Epithelial cell of proximal tubule (primary cell): ENCODE data around the gene PTPRJ. TPM values are rescaled to one million over a fixed set of nuclear protein-coding genes. Genes with fewer than 3 reads are reported as not detected.
A peak's percentile ranks its signal among the peaks of the same experiment; 100 is the strongest.

ENCODE experiments used
- DNase-seq: peaks from one replicate; pipeline ENCODE4 v3.0.0-alpha.2; 2011; ENCODE audit warnings: low read depth
- H3K4me3 ChIP-seq: 2 replicates; pipeline ENCODE4 v1.5.1; 2011; ENCODE audit warnings: low read depth, mild to moderate bottlenecking, low read length
- CTCF ChIP-seq: conservative IDR thresholded peaks from 2 replicates; pipeline ENCODE4 v1.5.1; 2012; ENCODE audit warnings: low read depth, mild to moderate bottlenecking, low read length
- total RNA-seq: library from RNA; depleted of rRNA; stranded (reverse); fragments of >200 nt; gene quantifications from 2 replicates; pipeline ENCODE4 v1.2.3, GENCODE V29; 2015

The PTPRJ gene
- total RNA-seq, 1 donor from 2014 or later, result 43.9 TPM

DNA sequence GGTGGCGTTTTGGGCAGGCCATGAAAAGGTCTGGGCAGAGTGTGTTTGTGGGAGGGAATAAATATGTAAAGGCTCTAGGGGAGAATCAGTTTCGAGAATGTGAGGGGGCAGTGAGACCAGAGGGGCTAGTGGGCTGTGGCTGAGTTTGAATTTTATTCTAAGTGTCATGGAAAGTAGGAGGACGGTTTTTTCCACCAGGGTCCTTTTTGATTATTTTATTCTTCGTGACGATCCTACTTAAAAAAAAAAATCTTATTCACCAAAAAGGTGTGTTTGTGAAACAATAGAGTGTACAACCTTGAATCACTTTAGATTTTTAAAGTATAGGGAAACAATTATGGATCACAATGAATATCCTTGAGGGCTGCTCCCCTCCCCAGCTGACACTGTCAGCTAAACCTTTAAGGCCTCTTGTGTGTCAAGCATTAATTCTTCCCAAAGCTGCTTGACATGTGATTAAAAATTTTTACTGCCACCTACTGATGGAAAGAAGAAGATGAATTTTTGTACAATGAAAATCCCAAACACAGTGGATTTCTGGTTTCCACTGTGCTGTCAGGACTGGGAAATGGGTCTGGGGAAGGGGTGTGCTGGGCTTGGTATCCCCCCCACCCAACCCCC is 128.8 kb downstream of the PTPRJ start:
- H3K4me3 ChIP-seq, result peak overlapping the region; percentile 15
- TF ChIP-seq CTCF, result peak; percentile 49
- peak; percentile 63 for DNase-seq

- no peak for TF ChIP-seq CTCF
- H3K4me3 ChIP-seq, result no peak overlapping the region
- DNase-seq, result no peak
These were observed 130.1 kb downstream of the PTPRJ start for GRCh38 chr11:48110509-48110766.

- DNase-seq, result no peak
- TF ChIP-seq CTCF, result no peak
- H3K4me3 ChIP-seq, result no peak overlapping the region
These were observed 131.5 kb downstream of the PTPRJ start for GRCh38 chr11:48111891-48112290.

- no peak for DNase-seq
- H3K4me3 ChIP-seq, result no peak overlapping the region
- TF ChIP-seq CTCF, result no peak
These were observed 134.4 kb downstream of the PTPRJ start for GRCh38 chr11:48114740-48115139.

DNA sequence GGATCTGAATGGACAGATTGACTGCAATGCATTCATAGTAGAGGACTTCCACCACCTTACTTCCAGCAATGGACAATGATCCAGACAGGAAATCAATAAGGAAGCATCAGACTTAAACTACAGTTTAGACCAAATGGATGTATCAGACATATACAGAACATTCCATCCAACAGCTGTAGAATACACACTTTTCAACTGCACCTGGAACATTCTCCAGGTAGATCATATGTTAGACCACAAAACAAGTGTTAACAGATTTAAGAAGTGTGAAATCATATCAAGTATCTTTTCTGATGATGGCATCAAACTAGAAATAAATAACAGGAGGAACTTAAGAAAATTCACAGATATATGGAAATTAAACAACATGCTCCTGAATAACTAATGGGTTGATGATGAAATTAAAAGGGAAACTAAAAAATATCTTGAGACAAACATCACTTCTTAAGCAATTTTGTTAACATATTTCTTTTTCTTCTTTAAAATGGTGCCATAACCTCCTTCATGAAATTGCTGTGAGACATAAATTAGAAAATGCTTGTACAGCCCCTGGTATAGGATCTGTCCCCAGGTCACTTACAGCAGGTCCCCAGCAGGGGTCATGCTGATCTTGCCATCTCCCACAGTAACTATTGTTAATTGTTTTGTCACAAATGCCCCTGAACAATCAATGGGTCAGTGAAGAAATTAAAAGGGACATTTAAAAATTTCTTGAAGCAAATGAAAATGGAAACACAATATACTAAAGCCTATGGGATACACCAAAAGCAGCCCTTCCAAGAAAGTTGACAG is 136.3 kb downstream of the PTPRJ start:
- DNase-seq, result no peak
- H3K4me3 ChIP-seq, result no peak overlapping the region
- peak; percentile 54 for TF ChIP-seq CTCF

GRCh38 chr11:48122246-48122645 is 141.9 kb downstream of the PTPRJ start:
- TF ChIP-seq CTCF, result no peak
- H3K4me3 ChIP-seq, result no peak overlapping the region
- DNase-seq, result no peak

DNA sequence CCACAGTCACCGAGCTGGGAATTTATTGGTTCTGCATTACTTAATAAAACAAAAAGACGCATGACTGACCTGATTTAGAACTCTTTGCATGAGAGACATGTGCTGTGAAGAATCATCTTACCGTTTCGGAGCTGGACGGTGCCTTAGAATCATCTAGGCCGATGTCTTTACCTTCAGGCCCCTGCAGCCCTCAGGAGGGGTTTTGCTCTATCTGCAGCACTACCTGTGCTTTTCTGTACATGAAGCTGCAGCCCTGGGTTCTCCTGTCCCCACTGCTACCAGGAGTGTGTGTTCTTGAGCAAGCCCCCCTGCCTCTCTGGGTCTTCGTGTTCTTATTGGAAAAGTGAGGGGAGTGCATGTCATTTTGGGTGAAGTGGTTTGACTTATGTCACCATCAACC is 142.3 kb downstream of the PTPRJ start:
- no peak for TF ChIP-seq CTCF
- DNase-seq, result no peak
- no peak overlapping the region for H3K4me3 ChIP-seq
